Measurements from ENCODE around the gene DSG2. TPM values are rescaled to one million over a fixed set of nuclear protein-coding genes. Genes with fewer than 3 reads are reported as not detected.

DSG2 gene
- total RNA-seq, 1 donor from 2014 or later, result 154 TPM

- no peak for TF ChIP-seq CTCF (IDR thresholded peaks at IDR 0.05; ENCODE audit: insufficient read depth, low read length, poor library complexity, severe bottlenecking)
- no peak for DNase-seq (ENCODE audit: low read depth)
- Histone ChIP-seq H3K36me3 (ENCODE audit: control insufficient read depth, insufficient read depth, low read length) (no peaks in the 10 kb centered on the region), H3K4me3 (ENCODE audit: low read depth, low read length) (no peak overlapping the region), H3K27me3 (ENCODE audit: control insufficient read depth, insufficient read depth, low read length) (no peaks in the 10 kb centered on the region)
Observed at GRCh38 chr18:31526374-31526773, 28.4 kb downstream of the DSG2 start.

DNA sequence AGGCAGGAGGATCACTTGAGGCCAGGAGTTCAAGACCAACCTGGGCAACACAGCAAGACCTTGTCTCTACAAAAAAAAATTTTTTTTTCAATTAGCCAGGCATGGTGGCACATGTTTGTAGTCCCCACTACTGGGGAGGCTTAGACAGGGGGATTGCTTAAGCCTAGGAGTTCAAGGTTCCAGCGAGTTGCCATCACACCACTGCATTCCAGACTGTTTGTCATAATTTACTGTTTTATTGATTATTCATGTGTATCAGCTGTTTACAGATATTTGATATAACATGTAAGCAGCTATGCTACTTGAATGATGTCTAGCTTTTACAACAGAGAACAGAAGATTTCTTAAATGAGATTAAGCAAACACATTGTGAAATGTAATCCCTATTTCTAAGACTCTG is 35.3 kb downstream of the DSG2 start:
- DNase-seq (ENCODE audit: low read depth), result no peak
- Histone ChIP-seq H3K36me3 (ENCODE audit: control insufficient read depth, insufficient read depth, low read length) (peaks cover 1% of the 10 kb centered on the region), H3K27me3 (ENCODE audit: control insufficient read depth, insufficient read depth, low read length) (no peaks in the 10 kb centered on the region), H3K4me3 (ENCODE audit: low read depth, low read length) (no peak overlapping the region)
- TF ChIP-seq CTCF (IDR thresholded peaks at IDR 0.05; ENCODE audit: insufficient read depth, low read length, poor library complexity, severe bottlenecking), result no peak

DNA sequence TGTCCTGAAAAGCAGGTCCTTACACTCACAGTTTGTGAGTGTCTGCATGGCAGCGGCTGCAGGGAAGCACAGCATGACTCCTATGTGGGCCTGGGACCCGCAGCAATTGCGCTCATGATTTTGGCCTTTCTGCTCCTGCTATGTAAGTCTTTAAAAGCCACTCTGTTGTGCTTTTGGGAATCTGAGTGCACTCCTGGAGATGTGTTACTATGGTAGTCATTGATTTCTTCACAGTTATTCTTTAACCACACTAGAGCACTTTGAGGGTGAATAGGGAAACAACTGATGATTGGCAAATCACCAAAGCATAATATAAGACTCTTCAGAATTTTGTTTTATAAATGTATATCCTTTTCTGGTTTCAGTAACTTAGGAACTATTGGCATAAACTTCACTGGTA is 40.9 kb downstream of the DSG2 start:
- no peak for TF ChIP-seq CTCF (IDR thresholded peaks at IDR 0.05; ENCODE audit: insufficient read depth, low read length, poor library complexity, severe bottlenecking)
- H3K4me3 ChIP-seq (ENCODE audit: low read depth, low read length), result no peak overlapping the region
- no peak for DNase-seq (ENCODE audit: low read depth)
- peaks cover 6% of the 10 kb centered on the region for H3K36me3 ChIP-seq (ENCODE audit: control insufficient read depth, insufficient read depth, low read length)
- H3K27me3 ChIP-seq (ENCODE audit: control insufficient read depth, insufficient read depth, low read length), result no peaks in the 10 kb centered on the region

DNA sequence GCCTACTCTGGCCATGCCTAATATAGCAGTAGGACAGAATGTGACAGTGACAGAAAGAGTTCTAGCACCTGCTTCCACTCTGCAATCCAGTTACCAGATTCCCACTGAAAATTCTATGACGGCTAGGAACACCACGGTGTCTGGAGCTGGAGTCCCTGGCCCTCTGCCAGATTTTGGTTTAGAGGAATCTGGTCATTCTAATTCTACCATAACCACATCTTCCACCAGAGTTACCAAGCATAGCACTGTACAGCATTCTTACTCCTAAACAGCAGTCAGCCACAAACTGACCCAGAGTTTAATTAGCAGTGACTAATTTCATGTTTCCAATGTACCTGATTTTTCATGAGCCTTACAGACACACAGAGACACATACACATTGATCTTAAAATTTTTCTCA is 48.5 kb downstream of the DSG2 start:
- H3K4me3 ChIP-seq (ENCODE audit: low read depth, low read length), result no peak overlapping the region
- TF ChIP-seq CTCF (IDR thresholded peaks at IDR 0.05; ENCODE audit: insufficient read depth, low read length, poor library complexity, severe bottlenecking), result no peak
- H3K27me3 ChIP-seq (ENCODE audit: control insufficient read depth, insufficient read depth, low read length), result no peaks in the 10 kb centered on the region
- peak; percentile 5 for DNase-seq (ENCODE audit: low read depth)
- peaks cover 3% of the 10 kb centered on the region for H3K36me3 ChIP-seq (ENCODE audit: control insufficient read depth, insufficient read depth, low read length)

GRCh38 chr18:31548853-31549252 is 50.9 kb downstream of the DSG2 start:
- Histone ChIP-seq H3K27me3 (ENCODE audit: control insufficient read depth, insufficient read depth, low read length) (no peaks in the 10 kb centered on the region), H3K4me3 (ENCODE audit: low read depth, low read length) (no peak overlapping the region), H3K36me3 (ENCODE audit: control insufficient read depth, insufficient read depth, low read length) (no peaks in the 10 kb centered on the region)
- TF ChIP-seq CTCF (IDR thresholded peaks at IDR 0.05; ENCODE audit: insufficient read depth, low read length, poor library complexity, severe bottlenecking), result no peak
- DNase-seq (ENCODE audit: low read depth), result no peak

GRCh38 chr18:31549416-31549815 is 51.4 kb downstream of the DSG2 start:
- Histone ChIP-seq H3K27me3 (ENCODE audit: control insufficient read depth, insufficient read depth, low read length) (peaks cover 2% of the 10 kb centered on the region), H3K36me3 (ENCODE audit: control insufficient read depth, insufficient read depth, low read length) (no peaks in the 10 kb centered on the region), H3K4me3 (ENCODE audit: low read depth, low read length) (no peak overlapping the region)
- DNase-seq (ENCODE audit: low read depth), result no peak
- no peak for TF ChIP-seq CTCF (IDR thresholded peaks at IDR 0.05; ENCODE audit: insufficient read depth, low read length, poor library complexity, severe bottlenecking)
